Nephron progenitor cell (in vitro differentiated cells): ENCODE data around the gene SLC8A1.

Source experiments
- DNase-seq: peaks from one replicate; pipeline ENCODE4 v3.0.0; 2021
- H3K27ac Mint-ChIP-seq: 2 replicates; pipeline ENCODE4 v1.8.0; 2021; ENCODE audit warnings: mild to moderate bottlenecking, moderate library complexity, mixed read lengths
- H3K27me3 Mint-ChIP-seq: 2 replicates; pipeline ENCODE4 v1.8.0; 2021; ENCODE audit warnings: mild to moderate bottlenecking, low read depth, mixed read lengths; ENCODE audit not compliant: poor library complexity
- H3K36me3 Mint-ChIP-seq: 2 replicates; pipeline ENCODE4 v1.8.0; 2021; ENCODE audit warnings: low read depth, mixed read lengths
- H3K4me1 Mint-ChIP-seq: 2 replicates; pipeline ENCODE4 v1.8.0; 2021; ENCODE audit warnings: mixed read lengths
- H3K4me3 Mint-ChIP-seq: 2 replicates; pipeline ENCODE4 v1.8.0; 2021; ENCODE audit warnings: mild to moderate bottlenecking, moderate library complexity, mixed read lengths
- H3K9me3 Mint-ChIP-seq: 2 replicates; pipeline ENCODE4 v1.8.0; 2021; ENCODE audit warnings: mild to moderate bottlenecking, moderate library complexity, mixed read lengths
- TF ChIP-seq, protein P1 (sequence below): fragments of 200-600 bp; sonication (generic); IDR thresholded peaks from 2 replicates; pipeline ENCODE4 v1.5.0; 2021; ENCODE audit warnings: antibody characterized with exemption

SLC8A1 gene

DNA sequence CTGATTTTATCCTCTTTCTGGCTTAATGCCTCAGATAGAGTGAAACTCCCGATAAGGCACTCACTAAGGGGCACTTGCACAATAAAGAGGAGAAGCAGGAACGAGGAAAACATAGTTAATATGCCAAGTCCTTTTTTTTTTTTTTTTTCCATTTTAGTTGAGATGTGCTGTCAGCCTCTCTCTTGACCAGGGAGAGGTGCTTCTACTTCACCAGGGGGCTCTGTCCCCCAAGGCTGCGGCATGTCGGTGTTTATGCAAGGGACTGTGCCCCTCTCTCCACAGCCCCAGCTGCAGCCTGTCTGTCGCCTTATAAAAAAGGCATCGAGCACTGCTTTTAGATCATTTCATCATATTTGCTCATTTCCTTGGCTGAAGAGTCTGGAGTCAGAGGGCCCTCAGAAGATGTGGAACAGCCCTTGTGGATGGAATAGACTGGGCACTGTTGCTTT lies 178.1 kb downstream of the SLC8A1 start:
- no peaks in the 10 kb centered on the region for H3K36me3 Mint-ChIP-seq
- H3K4me3 Mint-ChIP-seq = no peak overlapping the region
- DNase-seq = no peak
- H3K9me3 Mint-ChIP-seq = no peaks in the 10 kb centered on the region
- H3K27me3 Mint-ChIP-seq = peaks cover 4% of the 10 kb centered on the region
- H3K4me1 Mint-ChIP-seq = peaks cover 25% of the 10 kb centered on the region
- TF ChIP-seq, protein P1, sequence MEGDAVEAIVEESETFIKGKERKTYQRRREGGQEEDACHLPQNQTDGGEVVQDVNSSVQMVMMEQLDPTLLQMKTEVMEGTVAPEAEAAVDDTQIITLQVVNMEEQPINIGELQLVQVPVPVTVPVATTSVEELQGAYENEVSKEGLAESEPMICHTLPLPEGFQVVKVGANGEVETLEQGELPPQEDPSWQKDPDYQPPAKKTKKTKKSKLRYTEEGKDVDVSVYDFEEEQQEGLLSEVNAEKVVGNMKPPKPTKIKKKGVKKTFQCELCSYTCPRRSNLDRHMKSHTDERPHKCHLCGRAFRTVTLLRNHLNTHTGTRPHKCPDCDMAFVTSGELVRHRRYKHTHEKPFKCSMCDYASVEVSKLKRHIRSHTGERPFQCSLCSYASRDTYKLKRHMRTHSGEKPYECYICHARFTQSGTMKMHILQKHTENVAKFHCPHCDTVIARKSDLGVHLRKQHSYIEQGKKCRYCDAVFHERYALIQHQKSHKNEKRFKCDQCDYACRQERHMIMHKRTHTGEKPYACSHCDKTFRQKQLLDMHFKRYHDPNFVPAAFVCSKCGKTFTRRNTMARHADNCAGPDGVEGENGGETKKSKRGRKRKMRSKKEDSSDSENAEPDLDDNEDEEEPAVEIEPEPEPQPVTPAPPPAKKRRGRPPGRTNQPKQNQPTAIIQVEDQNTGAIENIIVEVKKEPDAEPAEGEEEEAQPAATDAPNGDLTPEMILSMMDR = no peak
- no peak overlapping the region for H3K27ac Mint-ChIP-seq

DNA sequence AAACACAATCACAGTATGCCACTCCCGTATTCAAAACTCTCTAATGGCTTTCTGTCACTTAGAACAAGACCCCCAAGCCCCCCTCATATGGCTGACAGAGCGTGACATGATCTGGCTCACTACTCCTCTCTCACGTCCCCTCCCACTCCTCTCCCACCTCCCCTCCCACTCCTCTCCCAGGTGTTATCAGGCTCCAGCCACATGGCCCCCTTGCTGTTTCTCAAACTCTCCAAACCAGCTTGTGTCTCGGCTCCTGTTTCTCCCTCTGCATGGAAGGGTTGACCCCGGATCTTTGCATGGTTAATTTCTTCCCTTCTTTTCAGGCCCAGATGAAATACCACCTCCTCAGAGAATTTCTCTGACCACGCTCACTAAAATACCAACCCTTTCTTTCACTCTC lies 180.8 kb downstream of the SLC8A1 start:
- TF ChIP-seq, protein P1 = no peak
- Mint-ChIP-seq H3K4me1 (peaks cover 40% of the 10 kb centered on the region), H3K27me3 (peaks cover 4% of the 10 kb centered on the region), H3K36me3 (no peaks in the 10 kb centered on the region), H3K9me3 (no peaks in the 10 kb centered on the region), H3K27ac (peak overlapping the region; percentile 71), H3K4me3 (no peak overlapping the region)
- peak; percentile 61 for DNase-seq

DNA sequence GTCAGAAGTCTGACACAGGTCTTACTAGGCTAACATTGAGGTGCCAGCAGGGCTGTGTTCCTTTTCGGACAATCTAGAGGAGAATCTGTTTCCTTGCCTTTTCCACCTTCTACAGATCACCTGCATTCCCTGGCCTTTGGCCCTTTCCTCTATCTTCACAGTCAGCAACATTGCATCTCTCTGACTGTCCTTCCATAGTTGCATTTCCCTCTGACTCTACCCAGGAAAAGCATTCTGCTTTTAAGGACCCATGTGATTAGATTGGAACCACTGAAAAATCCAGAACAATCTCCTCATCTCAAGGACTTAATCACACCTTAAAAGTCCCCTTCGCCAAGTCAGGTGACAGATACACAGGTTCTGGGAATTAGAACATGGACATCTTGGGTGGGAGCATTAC lies 181.5 kb downstream of the SLC8A1 start:
- TF ChIP-seq, protein P1 = no peak
- peaks cover 2% of the 10 kb centered on the region for H3K27me3 Mint-ChIP-seq

DNA sequence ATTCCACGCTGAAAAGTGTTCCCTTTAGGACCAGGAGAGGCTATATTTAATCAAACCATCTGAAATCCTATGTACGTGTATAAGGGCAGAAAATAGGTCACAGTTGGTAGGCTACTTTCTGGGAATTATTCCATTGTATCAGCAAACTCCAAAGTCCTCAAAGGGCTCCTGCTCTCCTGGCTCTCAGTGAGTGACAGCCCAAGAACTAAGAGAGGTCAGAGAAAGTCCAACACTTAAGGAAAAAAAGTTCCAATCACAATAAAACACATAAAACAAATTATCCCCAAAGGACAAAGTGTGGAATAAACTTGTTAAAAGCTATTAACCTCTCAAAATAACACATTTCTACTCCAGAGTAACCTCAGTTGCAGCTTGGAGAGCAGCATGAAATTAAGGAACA lies 183.3 kb downstream of the SLC8A1 start:
- no peak for DNase-seq
- Mint-ChIP-seq H3K27me3 (no peaks in the 10 kb centered on the region), H3K27ac (no peak overlapping the region), H3K4me1 (peaks cover 40% of the 10 kb centered on the region), H3K4me3 (no peak overlapping the region), H3K9me3 (no peaks in the 10 kb centered on the region), H3K36me3 (no peaks in the 10 kb centered on the region)
- TF ChIP-seq, protein P1 = no peak

More for the DNA sequence above, 181.5 kb downstream of the SLC8A1 start:
- no peaks in the 10 kb centered on the region for H3K9me3 Mint-ChIP-seq
- H3K27ac Mint-ChIP-seq = no peak overlapping the region
- no peak for DNase-seq
- peaks cover 40% of the 10 kb centered on the region for H3K4me1 Mint-ChIP-seq
- H3K36me3 Mint-ChIP-seq = no peaks in the 10 kb centered on the region
- H3K4me3 Mint-ChIP-seq = no peak overlapping the region

DNA sequence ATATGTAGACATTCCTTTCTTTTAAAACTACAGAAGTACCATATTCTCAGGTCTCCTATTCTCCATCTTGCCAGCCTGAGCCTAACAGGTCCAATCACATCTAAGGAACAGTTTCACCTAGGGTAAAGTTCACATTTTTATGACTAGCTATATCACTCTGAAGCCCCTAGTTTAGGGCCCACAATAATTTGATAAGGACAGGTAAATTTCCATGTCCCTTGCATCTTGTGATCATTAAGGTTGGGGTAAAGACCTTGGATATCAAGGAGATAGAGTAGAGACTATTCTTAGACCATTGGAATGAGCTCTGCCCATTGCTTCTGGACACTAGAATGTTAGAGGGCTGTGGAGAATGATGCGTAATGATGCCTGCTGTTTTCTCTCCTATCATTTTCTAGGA lies 185.7 kb downstream of the SLC8A1 start:
- no peak overlapping the region for H3K27ac Mint-ChIP-seq
- DNase-seq = no peak
- no peak overlapping the region for H3K4me3 Mint-ChIP-seq
- no peaks in the 10 kb centered on the region for H3K9me3 Mint-ChIP-seq
- peaks cover 26% of the 10 kb centered on the region for H3K4me1 Mint-ChIP-seq
- TF ChIP-seq, protein P1 = no peak
- H3K36me3 Mint-ChIP-seq = no peaks in the 10 kb centered on the region
- H3K27me3 Mint-ChIP-seq = no peaks in the 10 kb centered on the region

DNA sequence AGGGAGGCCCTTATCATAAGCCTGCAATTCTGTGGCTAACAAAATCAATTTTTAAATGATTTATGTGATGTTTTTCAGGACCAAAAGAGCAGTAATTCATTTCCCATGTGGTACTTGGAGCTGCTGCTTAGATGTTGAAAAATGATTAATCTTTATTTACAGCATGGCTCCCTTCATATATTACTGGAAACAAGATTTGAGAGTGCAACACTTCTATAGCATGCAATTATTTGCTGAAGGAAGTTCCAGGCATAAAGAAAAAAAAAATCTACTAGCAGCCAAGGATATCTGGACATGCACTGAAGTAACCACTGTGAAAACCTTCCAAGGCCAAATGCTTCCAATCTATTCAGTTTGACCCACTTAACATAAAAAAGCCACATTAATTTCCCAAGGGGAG lies 186.3 kb downstream of the SLC8A1 start:
- Mint-ChIP-seq H3K4me1 (peaks cover 20% of the 10 kb centered on the region), H3K9me3 (no peaks in the 10 kb centered on the region), H3K4me3 (no peak overlapping the region), H3K27me3 (no peaks in the 10 kb centered on the region), H3K36me3 (no peaks in the 10 kb centered on the region), H3K27ac (no peak overlapping the region)
- TF ChIP-seq, protein P1 = no peak
- no peak for DNase-seq
